ENCODE results near the gene LSM10. TPM values are rescaled to one million over a fixed set of nuclear protein-coding genes. Genes with fewer than 3 reads are reported as not detected.
A peak's percentile ranks its signal among the peaks of the same experiment; 100 is the strongest.

Gene LSM10
- total and polyA plus RNA-seq, 2 experiments from 2014 or later: 27.5 to 98.9 TPM

GRCh38 chr1:36396359-36396758 lies 1.3 kb downstream of the LSM10 start:
- H3K4me1 ChIP-seq (ENCODE audit: insufficient read depth): peaks cover 8% of the 10 kb centered on the region
- H3K9me2 ChIP-seq (ENCODE audit: insufficient read depth): no peaks in the 10 kb centered on the region
- Mint-ChIP-seq H3K27me3 (ENCODE audit: insufficient read depth, low read depth, poor library complexity) (peaks cover 14% of the 10 kb centered on the region), H3K27ac (peak overlapping the region; percentile 88), H3K4me3 (peak overlapping the region; percentile 93), H3K36me3 (ENCODE audit: low read depth) (peaks cover 27% of the 10 kb centered on the region), H3K9me3 (0 out of 3 replicates have a peak, but pooled peaks cover 2% of the 10 kb centered on the region), H3K4me1 (peaks cover 12% of the 10 kb centered on the region)
- H3K4me2 ChIP-seq: peak overlapping the region; percentile 97; the same call in 1 of the 2 replicates
- H3K79me2 ChIP-seq (replicated peaks; ENCODE audit: insufficient read depth): peaks cover 15% of the 10 kb centered on the region; the same call in 1 of the 2 replicates
- no peaks in the 10 kb centered on the region for H3K27me3 ChIP-seq (ENCODE audit: insufficient read depth)
- H3K27ac ChIP-seq (ENCODE audit: low read depth): no peak overlapping the region
- H3K36me3 ChIP-seq (ENCODE audit: insufficient read depth): no peaks in the 10 kb centered on the region; the same call in 1 of the 2 replicates
- no peaks in the 10 kb centered on the region; the same call in 1 of the 2 replicates for H3F3A ChIP-seq (replicated peaks; ENCODE audit: low read depth)
- H3K4me3 ChIP-seq: peak overlapping the region; percentile 95; the same call in 1 of the 2 replicates
- H4K20me1 ChIP-seq (replicated peaks; ENCODE audit: insufficient read depth): no peaks in the 10 kb centered on the region
- ATAC-seq: no peak
- H2AFZ ChIP-seq: no peak overlapping the region
- no peak for DNase-seq (ENCODE audit: low spot score)
- TF ChIP-seq ZNF462 (CRISPR knock-in tag; IDR thresholded peaks at IDR 0.05) (no peak), REST (IDR thresholded peaks at IDR 0.05; ENCODE audit: unreplicated experiment) (no peak), CREB1 (CRISPR knock-in tag; IDR thresholded peaks at IDR 0.05; ENCODE audit: low read depth) (no peak), JUNB (IDR thresholded peaks at IDR 0.05; ENCODE audit: unreplicated experiment) (no peak), NANOG (IDR thresholded peaks at IDR 0.05; ENCODE audit: borderline replicate concordance) (no peak), ZNF331 (CRISPR knock-in tag; IDR thresholded peaks at IDR 0.05; ENCODE audit: low read depth) (no peak), STAT1 (IDR thresholded peaks at IDR 0.05; ENCODE audit: unreplicated experiment) (no peak), POLR2AphosphoS5 (IDR thresholded peaks at IDR 0.05; ENCODE audit: low read depth) (no peak), EZH2 (IDR thresholded peaks at IDR 0.05; ENCODE audit: low read depth, unreplicated experiment) (no peak), EZH2phosphoT487 (IDR thresholded peaks at IDR 0.05; ENCODE audit: unreplicated experiment) (no peak), ZNF114 (CRISPR knock-in tag; IDR thresholded peaks at IDR 0.05) (no peak), CTCF (conservative IDR thresholded peaks at IDR 0.05; ENCODE audit: low read depth in 2 of 2) (no peak), ETS1 (IDR thresholded peaks at IDR 0.05) (no peak)

Measured in GM23338 (cell line).